A549 (cell line): ENCODE results near the gene N4BP2. TPM values are rescaled to one million over a fixed set of nuclear protein-coding genes. Genes with fewer than 3 reads are reported as not detected.

Experiments used
- ATAC-seq, 2 experiments: fragments of 200-7000 bp in 1 of 2; fragments of >200 bp in 1 of 2; cut with Nextera tagmentation in 1 of 2; cut with Tn5 transposase in 1 of 2; 3 replicates each; pipeline versions ENCODE4 v1.8.0 to v1.9.1; 2018 to 2020; ENCODE audit warnings: mild to moderate bottlenecking in 1 of 2, moderate library complexity in 1 of 2
- CTCF ChIA-PET: fragments of 300-600 bp; sonication (Branson Sonifier 250); formaldehyde crosslinking; extraction: SDS; loops from one replicate; lab custom pipeline; 2021; ENCODE audit warnings: antibody characterized with exemption, inconsistent platforms; lab: Yijun Ruan, JAX
- POLR2A ChIA-PET: fragments of 350-600 bp; formaldehyde crosslinking; extraction: SDS; loops from one replicate; lab custom pipeline; 2021; ENCODE audit warnings: antibody characterized with exemption, inconsistent platforms; lab: Yijun Ruan, JAX
- DNase-seq, 2 experiments: peaks; one replicate each; pipeline versions ENCODE4 v3.0.0 to v3.0.0-alpha.2; 2011 to 2016; ENCODE audit warnings: low read depth in 1 of 2, low spot score in 1 of 2
- FAIRE-seq: peaks from 2 replicates; lab custom pipeline; 2011; peaks lifted over from hg19 to GRCh38; lab: Jason Lieb, UNC
- H3K27ac ChIP-seq, 2 experiments: fragments of >200 bp; sonication (Bioruptor Twin); formaldehyde crosslinking; 3 replicates each; pipeline ENCODE4 v1.5.1; 2016 to 2017
- H3K4me1 ChIP-seq: fragments of >200 bp; sonication (Bioruptor Twin); formaldehyde crosslinking; 3 replicates; pipeline ENCODE4 v1.6.1; 2016
- H3K4me2 ChIP-seq: fragments of >200 bp; sonication (Bioruptor Twin); formaldehyde crosslinking; 3 replicates; pipeline ENCODE4 v1.6.1; 2016
- H3K4me3 ChIP-seq: fragments of >200 bp; sonication (Bioruptor Twin); formaldehyde crosslinking; 3 replicates; pipeline ENCODE4 v1.5.1; 2016
- H3K9me3 ChIP-seq: fragments of >200 bp; sonication (Bioruptor Twin); formaldehyde crosslinking; 3 replicates; pipeline ENCODE4 v1.6.1; 2016
- ATOH8 ChIP-seq: fragments of 250-450 bp; sonication (Bioruptor Pico); IDR thresholded peaks from 2 replicates; pipeline ENCODE4 v1.5.0; 2020; ENCODE audit warnings: low read depth, mild to moderate bottlenecking, moderate library complexity
- BCL3 ChIP-seq: fragments of >200 bp; sonication (Bioruptor Twin); formaldehyde crosslinking; IDR thresholded peaks from 3 replicates; pipeline ENCODE4 v1.6.1; 2016
- BHLHE40 ChIP-seq: IDR thresholded peaks from 2 replicates; pipeline ENCODE4 v1.6.1; 2012; ENCODE audit warnings: low read depth, low read length, inconsistent platforms
- CBX2 ChIP-seq: fragments of 200-600 bp; sonication (generic); IDR thresholded peaks from 2 replicates; pipeline ENCODE4 v1.6.1; 2016; ENCODE audit warnings: low read depth, mild to moderate bottlenecking, borderline replicate concordance
- E2F6 ChIP-seq: IDR thresholded peaks from 2 replicates; pipeline ENCODE4 v1.6.1; 2012; ENCODE audit warnings: low read depth, borderline replicate concordance
- EHMT2 ChIP-seq: fragments of 200-600 bp; sonication (generic); IDR thresholded peaks from 2 replicates; pipeline ENCODE4 v1.6.1; 2016; ENCODE audit warnings: antibody characterized with exemption, low read depth, mild to moderate bottlenecking, moderate library complexity
- EP300 ChIP-seq, 2 experiments: fragments of >200 bp; sonication (Bioruptor Twin); formaldehyde crosslinking; IDR thresholded peaks; 2 replicates in 1 of 2; 3 replicates in 1 of 2; pipeline ENCODE4 v1.6.1; 2016 to 2017
- ESRRA ChIP-seq: fragments of 150-350 bp; IDR thresholded peaks from 2 replicates; pipeline ENCODE4 v1.6.1; 2014; ENCODE audit warnings: mild to moderate bottlenecking, low read length, borderline replicate concordance
- FOSB ChIP-seq: fragments of 250-450 bp; sonication (Bioruptor Pico); IDR thresholded peaks from 2 replicates; pipeline ENCODE4 v1.5.0; 2020; ENCODE audit warnings: mild to moderate bottlenecking, moderate library complexity
- JUN ChIP-seq, 2 experiments: fragments of >200 bp; sonication (Bioruptor Twin); formaldehyde crosslinking; IDR thresholded peaks; 2 replicates in 1 of 2; 3 replicates in 1 of 2; pipeline ENCODE4 v1.6.1; 2016 to 2017
- KDM1A ChIP-seq: fragments of 200-600 bp; sonication (generic); IDR thresholded peaks from 2 replicates; pipeline ENCODE4 v1.6.1; 2016; ENCODE audit warnings: low read depth, mild to moderate bottlenecking
- KDM5A ChIP-seq: fragments of 200-600 bp; sonication (generic); IDR thresholded peaks from 2 replicates; pipeline ENCODE4 v1.6.1; 2016; ENCODE audit warnings: antibody characterized with exemption, mild to moderate bottlenecking
- MAFK ChIP-seq: fragments of 450-650 bp; IDR thresholded peaks from 2 replicates; pipeline ENCODE4 v1.6.1; 2014; ENCODE audit not compliant: partially characterized antibody
- MYC ChIP-seq: IDR thresholded peaks from 2 replicates; pipeline ENCODE4 v1.6.1; 2012; ENCODE audit warnings: mild to moderate bottlenecking, inconsistent platforms, low read length, improper control_type of control experiment, borderline replicate concordance
- NFE2L2 ChIP-seq: fragments of 150-350 bp; conservative IDR thresholded peaks from 2 replicates; pipeline ENCODE4 v1.6.1; 2014; ENCODE audit warnings: low read length
- POLR2A ChIP-seq: IDR thresholded peaks from 2 replicates; pipeline ENCODE4 v1.6.1; 2012; ENCODE audit warnings: mild to moderate bottlenecking, low read length
- POLR2AphosphoS2 ChIP-seq: conservative IDR thresholded peaks from 2 replicates; pipeline ENCODE4 v1.6.1; 2012; ENCODE audit warnings: low read length, improper control_type of control experiment, inconsistent platforms
- RARB ChIP-seq: fragments of 250-450 bp; sonication (Bioruptor Pico); IDR thresholded peaks from 2 replicates; pipeline ENCODE4 v1.8.0; 2021; ENCODE audit warnings: mild to moderate bottlenecking, moderate library complexity
- REST ChIP-seq: fragments of 200-600 bp; sonication (generic); IDR thresholded peaks from 2 replicates; pipeline ENCODE4 v1.6.1; 2016; ENCODE audit warnings: antibody characterized with exemption, mild to moderate bottlenecking, moderate library complexity
- TP53 ChIP-seq: fragments of 250-450 bp; sonication (Bioruptor Pico); IDR thresholded peaks from 2 replicates; pipeline ENCODE4 v1.5.0; 2021; ENCODE audit warnings: mild to moderate bottlenecking, moderate library complexity
- ZSCAN20 ChIP-seq: fragments of 250-450 bp; sonication (Bioruptor Pico); IDR thresholded peaks from 2 replicates; pipeline ENCODE4 v1.8.0; 2022; ENCODE audit warnings: mild to moderate bottlenecking, moderate library complexity
- WGBS: methylation state at CpG from one replicate; pipeline ENCODE4 v1.1.6; 2017; ENCODE audit errors: missing lambda C conversion rate; 5-methylcytosine and 5-hydroxymethylcytosine counted together
- polyA plus RNA-seq, 4 experiments: library from polyadenylated mRNA; depleted of rRNA in 3 of 4; stranded (reverse); fragments of >200 nt; fragmentation: RNase III in 1 of 4; extraction: RNeasy Plus Mini Kit Qiagen cat#74134 plus additional on column Dnase treatment in 1 of 4; gene quantifications; 2 replicates in 3 of 4; 3 replicates in 1 of 4; pipeline ENCODE4 v1.2.3, GENCODE V29; 2011 to 2017

The N4BP2 gene
- polyA plus RNA-seq, 2 of the 4 experiments (the other 2 are of a cell fraction) = 2.7 to 10.4 TPM

- H3K4me3 ChIP-seq = no peak overlapping the region
- H3K4me1 ChIP-seq = no peaks in the 10 kb centered on the region
- POLR2A ChIA-PET = no interaction called here
- H3K4me2 ChIP-seq = no peak overlapping the region
- FAIRE-seq = no peak
- no peaks in the 10 kb centered on the region for H3K9me3 ChIP-seq
- CTCF ChIA-PET = no interaction called here
- WGBS = 84% methylated on average over 3 of the region's 3 CpGs
- no peak for TF ChIP-seq ATOH8 (CRISPR knock-in tag)
- no peak for TF ChIP-seq ZSCAN20
- no peak for TF ChIP-seq BCL3
- no peak for TF ChIP-seq KDM1A
- TF ChIP-seq POLR2A = no peak
- TF ChIP-seq BHLHE40 = no peak
- no peak for TF ChIP-seq ESRRA
- TF ChIP-seq MYC = no peak
- TF ChIP-seq FOSB = no peak
- no peak for TF ChIP-seq KDM5A
- TF ChIP-seq MAFK = no peak
- TF ChIP-seq EP300 (IDR thresholded peaks at IDR 0.05) = no peak
- TF ChIP-seq JUN (IDR thresholded peaks at IDR 0.05) = no peak
- no peak for TF ChIP-seq NFE2L2
- no peak overlapping the region for H3K27ac ChIP-seq
- no peak for ATAC-seq
- DNase-seq = no peak
Observed at GRCh38 chr4:40066651-40067050, 10.0 kb downstream of the N4BP2 start.

GRCh38 chr4:40070387-40070786 is 13.7 kb downstream of the N4BP2 start:
- Histone ChIP-seq H3K4me2 (no peak overlapping the region), H3K27ac (no peak overlapping the region), H3K9me3 (no peaks in the 10 kb centered on the region), H3K4me1 (no peaks in the 10 kb centered on the region), H3K4me3 (no peak overlapping the region)
- ATAC-seq (no peak), FAIRE-seq (no peak), DNase-seq (no peak)
- POLR2A ChIA-PET = no interaction called here
- no peak for TF ChIP-seq REST
- no peak for TF ChIP-seq EHMT2
- TF ChIP-seq POLR2AphosphoS2 = no peak
- TF ChIP-seq ATOH8 (CRISPR knock-in tag) = no peak
- TF ChIP-seq TP53 (CRISPR knock-in tag) = no peak
- no peak for TF ChIP-seq E2F6
- TF ChIP-seq POLR2A = no peak
- no peak for TF ChIP-seq CBX2
- no peak for TF ChIP-seq RARB (CRISPR knock-in tag)
- CTCF ChIA-PET = no interaction called here
- 100% methylated on average over 1 of the region's 1 CpG for WGBS
